ENCODE measurements around the gene CCDC14. TPM values are rescaled to one million over a fixed set of nuclear protein-coding genes. Genes with fewer than 3 reads are reported as not detected.

CCDC14 gene
- polyA plus RNA-seq, 1 donor (not counting 4 experiments of a cell fraction or from before 2014, with no cell fraction given): 50.5 TPM

GRCh38 chr3:123878807-123879206 is 82.2 kb downstream of the CCDC14 start:
- Histone ChIP-seq H3K9me1 (ENCODE audit: control insufficient read depth, extremely low read depth, insufficient read depth, low read length) (no peaks in the 10 kb centered on the region), H2AFZ (ENCODE audit: control insufficient read depth, low read length) (no peak overlapping the region), H3K9me3 (ENCODE audit: control insufficient read depth, low read depth, low read length) (no peaks in the 10 kb centered on the region), H3K27ac (ENCODE audit: control insufficient read depth, insufficient read depth, low read length) (no peak overlapping the region), H3K27me3 (ENCODE audit: control insufficient read depth, extremely low read depth, insufficient read depth, low read length) (peaks cover 5% of the 10 kb centered on the region), H3K4me1 (ENCODE audit: control insufficient read depth, extremely low read depth, insufficient read depth, low read length) (no peaks in the 10 kb centered on the region), H4K20me1 (ENCODE audit: control insufficient read depth, extremely low read depth, insufficient read depth, low read length) (no peaks in the 10 kb centered on the region), H3K4me2 (ENCODE audit: control insufficient read depth, extremely low read depth, insufficient read depth, low read depth, low read length) (no peak overlapping the region), H3K79me2 (ENCODE audit: control insufficient read depth, insufficient read depth, low read length) (no peaks in the 10 kb centered on the region), H3K4me3 (ENCODE audit: control insufficient read depth in 2 of 3, extremely low read depth in 1 of 3, insufficient read depth in 2 of 3, low read depth in 1 of 3, low read length in 3 of 3) (no peak overlapping the region), H3K36me3 (ENCODE audit: control insufficient read depth in 2 of 2, extremely low read depth in 1 of 2, insufficient read depth in 2 of 2, low read length in 2 of 2) (no peaks in the 10 kb centered on the region), H3K9ac (ENCODE audit: control insufficient read depth, extremely low read depth, insufficient read depth, low read length) (no peak overlapping the region)
- dilution Hi-C loops (cut with MboI; ENCODE audit: extremely low pct_ligation_motif_present, low sequenced_read_pairs): no loop called here
- FAIRE-seq: no peak
- TF ChIP-seq CTCF (optimal IDR thresholded peaks at IDR 0.05 in 1 of 3, IDR thresholded peaks at IDR 0.05 in 1 of 3, conservative IDR thresholded peaks at IDR 0.05 in 1 of 3; ENCODE audit: extremely low read depth in 1 of 3, insufficient read depth in 2 of 3, low read length in 3 of 3) (no peak), EZH2 (IDR thresholded peaks at IDR 0.05; ENCODE audit: low read length) (no peak)
- no peak for DNase-seq (ENCODE audit: low read depth, low spot score)

GRCh38 chr3:123877965-123878364 is 83.1 kb downstream of the CCDC14 start:
- H4K20me1 ChIP-seq (ENCODE audit: control insufficient read depth, extremely low read depth, insufficient read depth, low read length): no peaks in the 10 kb centered on the region
- dilution Hi-C loops (cut with MboI; ENCODE audit: extremely low pct_ligation_motif_present, low sequenced_read_pairs): no loop called here

More at GRCh38 chr3:123877965-123878364, 83.1 kb downstream of the CCDC14 start:
- Histone ChIP-seq H3K79me2 (ENCODE audit: control insufficient read depth, insufficient read depth, low read length) (no peaks in the 10 kb centered on the region), H3K4me1 (ENCODE audit: control insufficient read depth, extremely low read depth, insufficient read depth, low read length) (no peaks in the 10 kb centered on the region), H3K36me3 (ENCODE audit: control insufficient read depth in 2 of 2, extremely low read depth in 1 of 2, insufficient read depth in 2 of 2, low read length in 2 of 2) (no peaks in the 10 kb centered on the region), H2AFZ (ENCODE audit: control insufficient read depth, low read length) (no peak overlapping the region), H3K9me3 (ENCODE audit: control insufficient read depth, low read depth, low read length) (no peaks in the 10 kb centered on the region), H3K9me1 (ENCODE audit: control insufficient read depth, extremely low read depth, insufficient read depth, low read length) (no peaks in the 10 kb centered on the region), H3K4me2 (ENCODE audit: control insufficient read depth, extremely low read depth, insufficient read depth, low read depth, low read length) (no peak overlapping the region), H3K9ac (ENCODE audit: control insufficient read depth, extremely low read depth, insufficient read depth, low read length) (no peak overlapping the region), H3K27ac (ENCODE audit: control insufficient read depth, insufficient read depth, low read length) (no peak overlapping the region), H3K27me3 (ENCODE audit: control insufficient read depth, extremely low read depth, insufficient read depth, low read length) (no peaks in the 10 kb centered on the region), H3K4me3 (ENCODE audit: control insufficient read depth in 2 of 3, extremely low read depth in 1 of 3, insufficient read depth in 2 of 3, low read depth in 1 of 3, low read length in 3 of 3) (no peak overlapping the region)
- FAIRE-seq (no peak), DNase-seq (ENCODE audit: low read depth, low spot score) (no peak)
- no peak for TF ChIP-seq EZH2 (IDR thresholded peaks at IDR 0.05; ENCODE audit: low read length)
- no peak for TF ChIP-seq CTCF (optimal IDR thresholded peaks at IDR 0.05 in 1 of 3, IDR thresholded peaks at IDR 0.05 in 1 of 3, conservative IDR thresholded peaks at IDR 0.05 in 1 of 3; ENCODE audit: extremely low read depth in 1 of 3, insufficient read depth in 2 of 3, low read length in 3 of 3)
